Large intestine (tissue), 3 donors: ENCODE results near the gene TUBA3D. TPM values are rescaled to one million over a fixed set of nuclear protein-coding genes. Genes with fewer than 3 reads are reported as not detected.
"Not testable (repeated sequence)": the region's sequence is repeated elsewhere in the genome, so short reads cannot be mapped to it uniquely, and the experiment has no call there.

ENCODE experiments used
- DNase-seq, 2 donors: peaks; one replicate each; pipeline versions ENCODE4 v3.0.0 to v3.0.0-alpha.2; 2013
- H3K27ac ChIP-seq: one replicate; pipeline ENCODE4 v1.5.1; 2013; ENCODE audit warnings: low read length
- H3K27me3 ChIP-seq: 2 replicates; pipeline ENCODE4 v1.6.1; 2013; ENCODE audit warnings: low read length; ENCODE audit not compliant: control insufficient read depth, insufficient read depth
- H3K36me3 ChIP-seq: 2 replicates; pipeline ENCODE4 v1.6.1; 2013; ENCODE audit warnings: low read length; ENCODE audit not compliant: control insufficient read depth, insufficient read depth
- H3K4me1 ChIP-seq: one replicate; pipeline ENCODE4 v1.6.1; 2013; ENCODE audit warnings: low read length; ENCODE audit not compliant: control insufficient read depth, insufficient read depth
- H3K4me3 ChIP-seq: one replicate; pipeline ENCODE4 v1.5.1; 2013; ENCODE audit warnings: low read length
- H3K9me3 ChIP-seq: one replicate; pipeline ENCODE4 v1.6.1; 2013; ENCODE audit warnings: mild to moderate bottlenecking, low read depth, low read length, moderate library complexity; ENCODE audit not compliant: control insufficient read depth
- WGBS: methylation state at CpG from one replicate; pipeline ENCODE4 v1.1.5; 2013; ENCODE audit warnings: low lambda C conversion rate; ENCODE audit not compliant: insufficient coverage; 5-methylcytosine and 5-hydroxymethylcytosine counted together
- polyA plus RNA-seq: library from polyadenylated mRNA; unstranded; fragments of 120-200 nt; gene quantifications from one replicate; pipeline ENCODE4 v1.2.1, GENCODE V29; 2013

The TUBA3D gene
- polyA plus RNA-seq, 1 donor, result 0.99 TPM

GRCh38 chr2:131467722-131468121, 8.2 kb upstream of the TUBA3D start:
- H3K9me3 ChIP-seq, H3K36me3 ChIP-seq, H3K27ac ChIP-seq, H3K4me3 ChIP-seq, H3K4me1 ChIP-seq, DNase-seq, H3K27me3 ChIP-seq: not testable (repeated sequence)
- no CpG with 5 or more reads among the region's 10 CpGs for WGBS

GRCh38 chr2:131470944-131471343, 5.0 kb upstream of the TUBA3D start:
- H3K4me1 ChIP-seq, H3K27me3 ChIP-seq, H3K36me3 ChIP-seq, DNase-seq, H3K9me3 ChIP-seq, H3K4me3 ChIP-seq, H3K27ac ChIP-seq: not testable (repeated sequence)
- WGBS, result no CpG with 5 or more reads among the region's 3 CpGs

- H3K27ac ChIP-seq, H3K4me3 ChIP-seq, H3K27me3 ChIP-seq, H3K36me3 ChIP-seq, H3K9me3 ChIP-seq, H3K4me1 ChIP-seq: not testable (repeated sequence)
- peak in 1 of 2 donors; percentile 25 for DNase-seq
- WGBS, result no CpG with 5 or more reads among the region's 8 CpGs
Measured at GRCh38 chr2:131471624-131472023, 4.3 kb upstream of the TUBA3D start.

- DNase-seq, H3K27ac ChIP-seq, H3K36me3 ChIP-seq, H3K4me3 ChIP-seq, H3K9me3 ChIP-seq, H3K27me3 ChIP-seq, H3K4me1 ChIP-seq: not testable (repeated sequence)
- no CpG with 5 or more reads among the region's 2 CpGs for WGBS
Measured at GRCh38 chr2:131473266-131473665, 2.7 kb upstream of the TUBA3D start.

- H3K9me3 ChIP-seq, H3K27ac ChIP-seq, DNase-seq, H3K27me3 ChIP-seq, H3K4me3 ChIP-seq, H3K4me1 ChIP-seq, H3K36me3 ChIP-seq: not testable (repeated sequence)
- WGBS, result no CpG with 5 or more reads among the region's 25 CpGs
Measured at GRCh38 chr2:131476363-131476762, 444 bp downstream of the TUBA3D start.

- not testable (repeated sequence) for H3K36me3 ChIP-seq, H3K27ac ChIP-seq, H3K4me3 ChIP-seq, H3K4me1 ChIP-seq, H3K27me3 ChIP-seq, DNase-seq, H3K9me3 ChIP-seq
- WGBS, result no CpG with 5 or more reads among the region's 1 CpG
Measured at GRCh38 chr2:131477227-131477626, 1.3 kb downstream of the TUBA3D start.

GRCh38 chr2:131478074-131478849, 2.3 kb downstream of the TUBA3D start:
- not testable (repeated sequence) for H3K36me3 ChIP-seq, H3K27me3 ChIP-seq
- no CpG with 5 or more reads among the region's 18 CpGs for WGBS

GRCh38 chr2:131478850-131479461, 3.0 kb downstream of the TUBA3D start:
- H3K9me3 ChIP-seq, H3K36me3 ChIP-seq, DNase-seq, H3K4me1 ChIP-seq, H3K27ac ChIP-seq, H3K27me3 ChIP-seq, H3K4me3 ChIP-seq: not testable (repeated sequence)
- no CpG with 5 or more reads among the region's 9 CpGs for WGBS

More at GRCh38 chr2:131478074-131478849, 2.3 kb downstream of the TUBA3D start:
- H3K4me1 ChIP-seq, DNase-seq, H3K27ac ChIP-seq, H3K9me3 ChIP-seq, H3K4me3 ChIP-seq: not testable (repeated sequence)

- H3K4me3 ChIP-seq, DNase-seq, H3K9me3 ChIP-seq, H3K27ac ChIP-seq, H3K36me3 ChIP-seq, H3K27me3 ChIP-seq, H3K4me1 ChIP-seq: not testable (repeated sequence)
- no CpG with 5 or more reads among the region's 20 CpGs for WGBS
Measured at GRCh38 chr2:131480351-131480750, 4.4 kb downstream of the TUBA3D start.

- H3K36me3 ChIP-seq, H3K27me3 ChIP-seq, H3K9me3 ChIP-seq, H3K4me3 ChIP-seq, H3K27ac ChIP-seq, H3K4me1 ChIP-seq, DNase-seq: not testable (repeated sequence)
- WGBS, result no CpG with 5 or more reads among the region's 19 CpGs
Measured at GRCh38 chr2:131482506-131483155, 6.7 kb downstream of the TUBA3D start.
